Measurements from ENCODE around the gene SLC4A11. TPM values are rescaled to one million over a fixed set of nuclear protein-coding genes. Genes with fewer than 3 reads are reported as not detected.

SLC4A11 gene
- total RNA-seq, 1 experiment from 2014 or later, result 5.7 TPM

- DNase-seq (ENCODE audit: unreplicated experiment), result no peak
- Mint-ChIP-seq H3K27ac (ENCODE audit: low read depth, unreplicated experiment) (no peak overlapping the region), H3K9me3 (ENCODE audit: unreplicated experiment) (no peaks in the 10 kb centered on the region), H3K4me3 (ENCODE audit: unreplicated experiment) (peak overlapping the region; percentile 3), H3K36me3 (ENCODE audit: insufficient read depth, unreplicated experiment) (no peaks in the 10 kb centered on the region), H3K27me3 (ENCODE audit: insufficient read depth, unreplicated experiment) (no peaks in the 10 kb centered on the region), H3K4me1 (ENCODE audit: insufficient read depth, unreplicated experiment) (peaks cover 32% of the 10 kb centered on the region)
- POLR2A ChIA-PET, result interaction anchor here (0.5 to 1.5 kb wide), 5 partner anchors 12 to 78 kb away, joined by 3 to 6 read pairs (median 3); partner anchors contain the start of gene ITPA
- intact Hi-C loops (cut with micrococcal nuclease), result loop anchor here (5.0 kb wide), 1 partner anchor 75 kb away; no protein-coding TSS in a partner anchor
- no peak for TF ChIP-seq CTCF (IDR thresholded peaks at IDR 0.05; ENCODE audit: unreplicated experiment)
- CTCF ChIA-PET, result interaction anchor here (0.5 to 2.5 kb wide), 6 partner anchors 17 to 139 kb away, joined by 3 to 8 read pairs (median 3); no protein-coding TSS in a partner anchor
- no TSS peak for BruUV-seq (replicated peaks)
These were observed 1.7 kb downstream of the SLC4A11 start for GRCh38 chr20:3237011-3237957.

GRCh38 chr20:3235666-3236324 lies 3.2 kb downstream of the SLC4A11 start:
- CTCF ChIA-PET, result interaction anchor here (0.6 to 2.5 kb wide), 4 partner anchors 15 to 80 kb away, joined by 3 to 8 read pairs (median 3); no protein-coding TSS in a partner anchor
- peak; percentile 86 for DNase-seq (ENCODE audit: unreplicated experiment)
- Mint-ChIP-seq H3K36me3 (ENCODE audit: insufficient read depth, unreplicated experiment) (no peaks in the 10 kb centered on the region), H3K4me1 (ENCODE audit: insufficient read depth, unreplicated experiment) (peaks cover 22% of the 10 kb centered on the region), H3K9me3 (ENCODE audit: unreplicated experiment) (no peaks in the 10 kb centered on the region), H3K27ac (ENCODE audit: low read depth, unreplicated experiment) (no peak overlapping the region), H3K27me3 (ENCODE audit: insufficient read depth, unreplicated experiment) (no peaks in the 10 kb centered on the region), H3K4me3 (ENCODE audit: unreplicated experiment) (peak overlapping the region; percentile 7)
- no peak for TF ChIP-seq CTCF (IDR thresholded peaks at IDR 0.05; ENCODE audit: unreplicated experiment)
- intact Hi-C loops (cut with micrococcal nuclease), result loop anchor here (5.0 kb wide), 1 partner anchor 77 kb away; no protein-coding TSS in a partner anchor
- POLR2A ChIA-PET, result interaction anchor here (0.8 to 1.5 kb wide), 5 partner anchors 11 to 67 kb away, joined by 3 to 6 read pairs (median 3); partner anchors contain the start of gene ITPA
- BruUV-seq (replicated peaks), result no TSS peak

GRCh38 chr20:3233991-3234498 lies 4.9 kb downstream of the SLC4A11 start:
- BruUV-seq (replicated peaks), result no TSS peak

More at GRCh38 chr20:3233991-3234498, 4.9 kb downstream of the SLC4A11 start:
- no peak for TF ChIP-seq CTCF (IDR thresholded peaks at IDR 0.05; ENCODE audit: unreplicated experiment)
- no peaks in the 10 kb centered on the region for H3K9me3 Mint-ChIP-seq (ENCODE audit: unreplicated experiment)
- no peaks in the 10 kb centered on the region for H3K36me3 Mint-ChIP-seq (ENCODE audit: insufficient read depth, unreplicated experiment)
- CTCF ChIA-PET, result interaction anchor here (0.6 to 1.8 kb wide), 2 partner anchors 15 to 16 kb away, joined by 4 to 6 read pairs; no protein-coding TSS in a partner anchor
- H3K4me1 Mint-ChIP-seq (ENCODE audit: insufficient read depth, unreplicated experiment), result peaks cover 20% of the 10 kb centered on the region
- intact Hi-C loops (cut with micrococcal nuclease), result no loop called here
- no peaks in the 10 kb centered on the region for H3K27me3 Mint-ChIP-seq (ENCODE audit: insufficient read depth, unreplicated experiment)
- H3K27ac Mint-ChIP-seq (ENCODE audit: low read depth, unreplicated experiment), result no peak overlapping the region
- POLR2A ChIA-PET, result no interaction called here
- no peak for DNase-seq (ENCODE audit: unreplicated experiment)
- no peak overlapping the region for H3K4me3 Mint-ChIP-seq (ENCODE audit: unreplicated experiment)
